ENCODE data around the gene ALAS1.

DNA sequence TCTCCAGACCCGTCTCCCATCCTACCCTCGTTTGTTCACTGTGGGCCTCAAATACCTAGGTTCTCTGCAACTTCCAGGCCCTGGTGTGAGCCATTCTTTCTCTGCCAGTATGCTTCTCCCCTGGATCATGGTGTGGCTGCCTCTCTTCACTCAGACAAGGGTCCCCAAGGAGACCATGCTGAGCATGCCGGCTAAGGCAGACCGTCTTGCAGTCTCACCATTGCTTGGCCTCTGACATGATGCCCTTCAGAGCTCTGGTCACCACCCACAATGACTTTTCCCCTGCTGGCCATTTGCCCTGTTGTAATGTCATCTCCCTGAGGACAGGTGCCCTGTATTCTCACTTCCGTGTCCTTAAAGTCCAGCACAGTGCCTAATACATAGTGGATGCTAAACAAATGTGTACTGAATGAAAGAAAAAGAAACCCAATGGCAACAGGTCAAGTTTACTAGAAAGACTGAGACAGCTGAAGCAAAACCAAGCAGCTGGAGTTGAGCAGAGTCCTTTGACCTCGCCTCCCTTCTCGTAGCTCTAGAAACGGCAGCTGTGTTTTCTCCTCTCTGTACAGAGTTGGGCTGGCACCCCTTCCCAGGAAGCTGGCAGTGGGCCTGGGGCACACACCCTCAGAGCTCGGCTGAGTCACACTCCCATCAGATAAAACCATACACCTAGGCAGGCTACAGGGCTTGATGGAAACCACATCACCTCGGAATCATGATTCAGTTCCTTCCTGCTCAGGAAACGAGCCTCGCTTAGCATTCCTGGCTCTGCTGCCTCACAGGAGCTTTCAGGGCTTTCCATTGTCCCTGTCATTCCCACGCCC lies 18.8 kb downstream of the ALAS1 start:
- TF ChIP-seq, protein P1, sequence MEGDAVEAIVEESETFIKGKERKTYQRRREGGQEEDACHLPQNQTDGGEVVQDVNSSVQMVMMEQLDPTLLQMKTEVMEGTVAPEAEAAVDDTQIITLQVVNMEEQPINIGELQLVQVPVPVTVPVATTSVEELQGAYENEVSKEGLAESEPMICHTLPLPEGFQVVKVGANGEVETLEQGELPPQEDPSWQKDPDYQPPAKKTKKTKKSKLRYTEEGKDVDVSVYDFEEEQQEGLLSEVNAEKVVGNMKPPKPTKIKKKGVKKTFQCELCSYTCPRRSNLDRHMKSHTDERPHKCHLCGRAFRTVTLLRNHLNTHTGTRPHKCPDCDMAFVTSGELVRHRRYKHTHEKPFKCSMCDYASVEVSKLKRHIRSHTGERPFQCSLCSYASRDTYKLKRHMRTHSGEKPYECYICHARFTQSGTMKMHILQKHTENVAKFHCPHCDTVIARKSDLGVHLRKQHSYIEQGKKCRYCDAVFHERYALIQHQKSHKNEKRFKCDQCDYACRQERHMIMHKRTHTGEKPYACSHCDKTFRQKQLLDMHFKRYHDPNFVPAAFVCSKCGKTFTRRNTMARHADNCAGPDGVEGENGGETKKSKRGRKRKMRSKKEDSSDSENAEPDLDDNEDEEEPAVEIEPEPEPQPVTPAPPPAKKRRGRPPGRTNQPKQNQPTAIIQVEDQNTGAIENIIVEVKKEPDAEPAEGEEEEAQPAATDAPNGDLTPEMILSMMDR (IDR thresholded peaks at IDR 0.05; ENCODE audit: poor library complexity), result no peak
- TF ChIP-seq EZH2phosphoT487 (IDR thresholded peaks at IDR 0.05; ENCODE audit: low read depth, severe bottlenecking, unreplicated experiment) (no peak), EZH2 (IDR thresholded peaks at IDR 0.05; ENCODE audit: borderline replicate concordance) (no peak)
